H1 (cell line): ENCODE measurements around the gene PDE4D. TPM values are rescaled to one million over a fixed set of nuclear protein-coding genes. Genes with fewer than 3 reads are reported as not detected.

Source experiments
- ASH2L ChIP-seq: fragments of 200-600, 300-600 bp; sonication (generic); IDR thresholded peaks from one replicate; pipeline ENCODE4 v1.7.1; 2017; ENCODE audit warnings: low read length
- CEBPB ChIP-seq: IDR thresholded peaks from 2 replicates; pipeline ENCODE4 v1.6.1; 2012; ENCODE audit warnings: low read depth, low read length
- CREB1 ChIP-seq: IDR thresholded peaks from 2 replicates; pipeline ENCODE4 v1.6.1; 2012; ENCODE audit warnings: inconsistent platforms
- KDM1A ChIP-seq: fragments of 200-600, 300-600 bp; sonication (generic); IDR thresholded peaks from 2 replicates; pipeline ENCODE4 v1.7.1; 2016; ENCODE audit warnings: mild to moderate bottlenecking, low read length, borderline replicate concordance
- polyA plus RNA-seq, 7 experiments: library from polyadenylated mRNA; depleted of rRNA in 3 of 7; stranded (reverse) in 5 of 7; unstranded in 2 of 7; fragments of >200 nt in 5 of 7; fragments of 200-250 nt in 2 of 7; gene quantifications; 1 replicate in 5 of 7; 2 replicates in 1 of 7; 4 replicates in 1 of 7; pipeline versions ENCODE4 v1.2.1 to v1.2.3, GENCODE V29; 2011 to 2013; ENCODE audit warnings: missing spikeins in 2 of 7, mixed read lengths in 2 of 7
- total RNA-seq: library from RNA; stranded (reverse); fragmentation: NEBNext Ultra II Directional; extraction: Animal tissue kit (Norgen Biotek cat#: 25700); gene quantifications from 2 replicates; pipeline ENCODE4 v1.2.1, GENCODE V29; 2021

The PDE4D gene
- total and polyA plus RNA-seq, 2 of the 8 experiments (the other 6 are each of a cell fraction or from before 2014, with no cell fraction given): 2.3 to 3.7 TPM

- TF ChIP-seq ASH2L: no peak
- no peak for TF ChIP-seq KDM1A
- TF ChIP-seq CEBPB: no peak
- TF ChIP-seq CREB1: no peak
These were observed 170.7 kb downstream of the PDE4D start (continued) for GRCh38 chr5:59722874-59723273.
